K562 (cell line): ENCODE measurements around the gene SPAM1. TPM values are rescaled to one million over a fixed set of nuclear protein-coding genes. Genes with fewer than 3 reads are reported as not detected.

Source experiments
- ATF1 ChIP-seq, 2 experiments: fragments of 450-650 bp in 1 of 2; IDR thresholded peaks; 2 replicates each; pipeline ENCODE4 v1.6.1; 2016; ENCODE audit warnings: missing compliant biosample characterization in 1 of 2, missing genetic modification characterization in 1 of 2
- BRCA1 ChIP-seq, 2 experiments: fragments of 450-650 bp in 1 of 2; sonication (generic) in 1 of 2; formaldehyde crosslinking in 1 of 2; IDR thresholded peaks; 2 replicates each; pipeline versions ENCODE4 v1.5.0 to v1.6.1; 2017 to 2020; ENCODE audit warnings: mild to moderate bottlenecking in 1 of 2, missing genetic modification reagents in 1 of 2
- BRD9 ChIP-seq: fragments of 450-650 bp; IDR thresholded peaks from 2 replicates; pipeline ENCODE4 v1.6.1; 2018; ENCODE audit warnings: low read depth; ENCODE audit not compliant: partially characterized antibody
- DMBX1 ChIP-seq: fragments of 250-450 bp; sonication (Bioruptor Pico); IDR thresholded peaks from 2 replicates; pipeline ENCODE4 v1.8.0; 2022; ENCODE audit warnings: inconsistent platforms, mild to moderate bottlenecking, moderate library complexity, borderline replicate concordance
- FOXK1 ChIP-seq: sonication (generic); formaldehyde crosslinking; IDR thresholded peaks from 2 replicates; pipeline ENCODE4 v1.8.0; 2022; ENCODE audit warnings: missing genetic modification reagents, mild to moderate bottlenecking, borderline replicate concordance
- GATA2 ChIP-seq: sonication (generic); formaldehyde crosslinking; IDR thresholded peaks from 2 replicates; pipeline ENCODE4 v1.4.0; 2020; ENCODE audit warnings: mild to moderate bottlenecking, missing genetic modification reagents
- HBP1 ChIP-seq: fragments of 450-650 bp; formaldehyde crosslinking; IDR thresholded peaks from 2 replicates; pipeline ENCODE4 v1.4.0; 2022; ENCODE audit warnings: missing genetic modification characterization
- HIVEP1 ChIP-seq: fragments of 250-450 bp; sonication (Bioruptor Pico); IDR thresholded peaks from 2 replicates; pipeline ENCODE4 v1.4.0; 2020; ENCODE audit warnings: mild to moderate bottlenecking
- HMG20B ChIP-seq: fragments of 250-450 bp; sonication (Bioruptor Pico); IDR thresholded peaks from 2 replicates; pipeline ENCODE4 v1.5.0; 2021; ENCODE audit warnings: mild to moderate bottlenecking
- HSF4 ChIP-seq: fragments of 250-450 bp; sonication (Bioruptor Pico); IDR thresholded peaks from 2 replicates; pipeline ENCODE4 v2.1.2; 2022; ENCODE audit warnings: mild to moderate bottlenecking, moderate library complexity, borderline replicate concordance
- KDM4B ChIP-seq, 2 experiments: fragments of 450-650 bp in 1 of 2; sonication (generic) in 1 of 2; IDR thresholded peaks; 2 replicates each; pipeline ENCODE4 v1.6.1; 2016 to 2017; ENCODE audit warnings: borderline replicate concordance in 2 of 2, antibody characterized with exemption in 1 of 2, low read depth in 1 of 2, mild to moderate bottlenecking in 1 of 2
- MCM5 ChIP-seq: fragments of 450-650 bp; IDR thresholded peaks from 2 replicates; pipeline ENCODE4 v1.6.1; 2016; ENCODE audit warnings: low read depth
- MIER1 ChIP-seq: fragments of 450-650 bp; IDR thresholded peaks from 2 replicates; pipeline ENCODE4 v1.6.1; 2016; ENCODE audit warnings: antibody characterized with exemption, mild to moderate bottlenecking, low read depth
- MTA2 ChIP-seq: fragments of 450-650 bp; IDR thresholded peaks from 2 replicates; pipeline ENCODE4 v1.6.1; 2016; ENCODE audit warnings: low read depth
- SAFB2 ChIP-seq: fragments of 200-400 bp; formaldehyde crosslinking; IDR thresholded peaks from 2 replicates; pipeline ENCODE4 v1.6.1; 2018; ENCODE audit warnings: borderline replicate concordance, low read length, low read depth, moderate library complexity; ENCODE audit not compliant: severe bottlenecking
- SIN3A ChIP-seq, 2 experiments: fragments of 150-350 bp in 1 of 2; IDR thresholded peaks; 2 replicates each; pipeline ENCODE4 v1.6.1; 2011 to 2016; ENCODE audit warnings: borderline replicate concordance in 2 of 2, low read depth in 2 of 2, low read length in 2 of 2, mild to moderate bottlenecking in 2 of 2, moderate library complexity in 2 of 2; ENCODE audit not compliant: control insufficient read depth in 1 of 2
- SMARCE1 ChIP-seq: fragments of 450-650 bp; IDR thresholded peaks from 2 replicates; pipeline ENCODE4 v1.7.1; 2016; ENCODE audit warnings: mild to moderate bottlenecking
- ZFP36 ChIP-seq: fragments of 150-350 bp; IDR thresholded peaks from 2 replicates; pipeline ENCODE4 v1.6.1; 2018; ENCODE audit warnings: low read length, low read depth; ENCODE audit not compliant: partially characterized antibody
- ZNF165 ChIP-seq: fragments of 250-450 bp; sonication (Bioruptor Pico); IDR thresholded peaks from 2 replicates; pipeline ENCODE4 v1.4.0; 2020; ENCODE audit warnings: borderline replicate concordance
- ZNF695 ChIP-seq: fragments of 450-650 bp; formaldehyde crosslinking; IDR thresholded peaks from 2 replicates; pipeline ENCODE4 v1.4.0; 2020; ENCODE audit warnings: mild to moderate bottlenecking, moderate library complexity
- ZNF76 ChIP-seq: fragments of 250-450 bp; sonication (Bioruptor Pico); IDR thresholded peaks from 2 replicates; pipeline ENCODE4 v1.4.0; 2020; ENCODE audit warnings: mild to moderate bottlenecking, moderate library complexity, borderline replicate concordance
- ZNF830 ChIP-seq: fragments of 250-450 bp; sonication (Bioruptor Pico); IDR thresholded peaks from 2 replicates; pipeline ENCODE4 v1.5.0; 2021; ENCODE audit warnings: mild to moderate bottlenecking
- polyA plus RNA-seq, 8 experiments: library from polyadenylated mRNA; depleted of rRNA in 4 of 8; stranded (reverse) in 5 of 8; unstranded in 3 of 8; fragments of >200 nt; fragmentation: Nextera tagmentation in 2 of 8; fragmentation: Illumina TruSeq in 1 of 8; extraction: Ambion mirVana in 2 of 8; extraction: Trizol in 1 of 8; gene quantifications; 2 replicates each; pipeline versions ENCODE4 v1.2.1 to v1.2.3, GENCODE V29; 2011 to 2014; ENCODE audit warnings: inconsistent platforms in 1 of 8, missing spikeins in 1 of 8
- total RNA-seq, 7 experiments: library from RNA; depleted of rRNA in 6 of 7; stranded (reverse); fragments of >200 nt in 6 of 7; fragmentation: Illumina TruSeq in 2 of 7; extraction: Trizol in 2 of 7; gene quantifications; 2 replicates each; pipeline versions ENCODE4 v1.2.1 to v1.2.3, GENCODE V29; 2011 to 2021; ENCODE audit warnings: low replicate concordance in 1 of 7
- TF ChIP-seq, protein P1 (sequence below): sonication (generic); formaldehyde crosslinking; IDR thresholded peaks from 2 replicates; pipeline ENCODE4 v1.8.1; 2023; ENCODE audit warnings: missing genetic modification reagents, mild to moderate bottlenecking, borderline replicate concordance

SPAM1 gene
- total and polyA plus RNA-seq, 9 of the 15 experiments (the other 6 are each of a cell fraction or from before 2014, with no cell fraction given) = not detected

- TF ChIP-seq ZNF76 (CRISPR knock-in tag) = peak; percentile 99
- TF ChIP-seq, protein P1, sequence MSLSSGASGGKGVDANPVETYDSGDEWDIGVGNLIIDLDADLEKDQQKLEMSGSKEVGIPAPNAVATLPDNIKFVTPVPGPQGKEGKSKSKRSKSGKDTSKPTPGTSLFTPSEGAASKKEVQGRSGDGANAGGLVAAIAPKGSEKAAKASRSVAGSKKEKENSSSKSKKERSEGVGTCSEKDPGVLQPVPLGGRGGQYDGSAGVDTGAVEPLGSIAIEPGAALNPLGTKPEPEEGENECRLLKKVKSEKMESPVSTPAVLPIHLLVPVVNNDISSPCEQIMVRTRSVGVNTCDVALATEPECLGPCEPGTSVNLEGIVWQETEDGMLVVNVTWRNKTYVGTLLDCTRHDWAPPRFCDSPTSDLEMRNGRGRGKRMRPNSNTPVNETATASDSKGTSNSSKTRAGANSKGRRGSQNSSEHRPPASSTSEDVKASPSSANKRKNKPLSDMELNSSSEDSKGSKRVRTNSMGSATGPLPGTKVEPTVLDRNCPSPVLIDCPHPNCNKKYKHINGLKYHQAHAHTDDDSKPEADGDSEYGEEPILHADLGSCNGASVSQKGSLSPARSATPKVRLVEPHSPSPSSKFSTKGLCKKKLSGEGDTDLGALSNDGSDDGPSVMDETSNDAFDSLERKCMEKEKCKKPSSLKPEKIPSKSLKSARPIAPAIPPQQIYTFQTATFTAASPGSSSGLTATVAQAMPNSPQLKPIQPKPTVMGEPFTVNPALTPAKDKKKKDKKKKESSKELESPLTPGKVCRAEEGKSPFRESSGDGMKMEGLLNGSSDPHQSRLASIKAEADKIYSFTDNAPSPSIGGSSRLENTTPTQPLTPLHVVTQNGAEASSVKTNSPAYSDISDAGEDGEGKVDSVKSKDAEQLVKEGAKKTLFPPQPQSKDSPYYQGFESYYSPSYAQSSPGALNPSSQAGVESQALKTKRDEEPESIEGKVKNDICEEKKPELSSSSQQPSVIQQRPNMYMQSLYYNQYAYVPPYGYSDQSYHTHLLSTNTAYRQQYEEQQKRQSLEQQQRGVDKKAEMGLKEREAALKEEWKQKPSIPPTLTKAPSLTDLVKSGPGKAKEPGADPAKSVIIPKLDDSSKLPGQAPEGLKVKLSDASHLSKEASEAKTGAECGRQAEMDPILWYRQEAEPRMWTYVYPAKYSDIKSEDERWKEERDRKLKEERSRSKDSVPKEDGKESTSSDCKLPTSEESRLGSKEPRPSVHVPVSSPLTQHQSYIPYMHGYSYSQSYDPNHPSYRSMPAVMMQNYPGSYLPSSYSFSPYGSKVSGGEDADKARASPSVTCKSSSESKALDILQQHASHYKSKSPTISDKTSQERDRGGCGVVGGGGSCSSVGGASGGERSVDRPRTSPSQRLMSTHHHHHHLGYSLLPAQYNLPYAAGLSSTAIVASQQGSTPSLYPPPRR (CRISPR knock-in tag) = no peak
- no peak for TF ChIP-seq ATF1 (CRISPR knock-in tag; IDR thresholded peaks at IDR 0.05)
- TF ChIP-seq ATF1 (tag; IDR thresholded peaks at IDR 0.05) = peak; percentile 54; the same call in 1 of the 2 replicates
- no peak for TF ChIP-seq SIN3A (IDR thresholded peaks at IDR 0.05; ENCODE audit: borderline replicate concordance in 2 of 2, control insufficient read depth in 1 of 2, low read depth in 2 of 2, low read length in 2 of 2)
- peak; percentile 90 for TF ChIP-seq ZNF695
- peak; percentile 92 for TF ChIP-seq HBP1
- no peak for TF ChIP-seq SAFB2
- no peak for TF ChIP-seq GATA2 (CRISPR knock-in tag)
- peak; percentile 80; the same call in 1 of the 2 replicates for TF ChIP-seq HMG20B (CRISPR knock-in tag)
- peak; percentile 98 for TF ChIP-seq ZNF830 (CRISPR knock-in tag)
- no peak for TF ChIP-seq MCM5
- TF ChIP-seq HIVEP1 = peak; percentile 99
- TF ChIP-seq MTA2 = no peak
- TF ChIP-seq MIER1 = no peak
- TF ChIP-seq SMARCE1 = no peak
- TF ChIP-seq ZFP36 = no peak
- TF ChIP-seq ZNF165 (CRISPR knock-in tag) = peak; percentile 99
- no peak for TF ChIP-seq KDM4B (IDR thresholded peaks at IDR 0.05; ENCODE audit: borderline replicate concordance in 2 of 2, low read depth in 1 of 2)
- TF ChIP-seq BRD9 = no peak
- no peak for TF ChIP-seq FOXK1 (CRISPR knock-in tag)
- peak; percentile 87; the same call in 1 of the 2 replicates for TF ChIP-seq DMBX1 (CRISPR knock-in tag)
- no peak for TF ChIP-seq BRCA1 (IDR thresholded peaks at IDR 0.05)
- TF ChIP-seq BRCA1 (CRISPR knock-in tag; IDR thresholded peaks at IDR 0.05) = no peak
- TF ChIP-seq HSF4 (CRISPR knock-in tag) = no peak
Measured at GRCh38 chr7:123992913-123993518, 68.0 kb downstream of the SPAM1 start (continued).
